Caco-2 (cell line): Measurements from ENCODE around the gene KDM4B. TPM values are rescaled to one million over a fixed set of nuclear protein-coding genes. Genes with fewer than 3 reads are reported as not detected.

Experiments used
- BruUV-seq: library from RNA; stranded (reverse); fragments of 400-500 nt; replicated peaks from 2 replicates; lab custom pipeline; 2021; lab: Mats Ljungman, UMichigan
- CTCF ChIA-PET: fragments of 300-600 bp; sonication (Branson Sonifier 250); formaldehyde crosslinking; loops from one replicate; lab custom pipeline; 2022; ENCODE audit warnings: antibody characterized with exemption; lab: Charles Lee
- POLR2A ChIA-PET: fragments of 300-600 bp; sonication (Branson Sonifier 250); formaldehyde crosslinking; loops from one replicate; lab custom pipeline; 2022; ENCODE audit warnings: antibody characterized with exemption; lab: Charles Lee
- DNase-seq, 2 experiments: peaks; one replicate each; pipeline versions ENCODE4 v3.0.0 to v3.0.0-alpha.2; 2020 to 2022
- H3K27me3 ChIP-seq: replicated peaks from 2 replicates; pipeline ENCODE4 v1.6.0; 2011; ENCODE audit warnings: low read length; ENCODE audit not compliant: control insufficient read depth, insufficient read depth
- H3K36me3 ChIP-seq: 2 replicates; pipeline ENCODE4 v1.5.1; 2011; ENCODE audit warnings: low read length; ENCODE audit not compliant: control insufficient read depth, insufficient read depth
- H3K4me1 ChIP-seq: fragments of 250-450 bp; sonication (Bioruptor Pico); 2 replicates; pipeline ENCODE4 v1.5.1; 2020; ENCODE audit warnings: mild to moderate bottlenecking
- H3K4me3 ChIP-seq: 2 replicates; pipeline ENCODE4 v1.5.1; 2011; ENCODE audit warnings: low read depth, mild to moderate bottlenecking, control low read depth, low read length
- H3K9me3 ChIP-seq: fragments of 250-450 bp; sonication (Bioruptor Pico); 2 replicates; pipeline ENCODE4 v1.5.1; 2020; ENCODE audit warnings: mild to moderate bottlenecking, moderate library complexity
- H3K27ac Mint-ChIP-seq: one replicate; pipeline ENCODE4 v1.8.0; 2022; ENCODE audit warnings: mixed read lengths; ENCODE audit not compliant: unreplicated experiment
- H3K27me3 Mint-ChIP-seq: one replicate; pipeline ENCODE4 v1.8.0; 2022; ENCODE audit warnings: mixed read lengths; ENCODE audit not compliant: insufficient read depth, unreplicated experiment
- H3K36me3 Mint-ChIP-seq: one replicate; pipeline ENCODE4 v1.8.0; 2022; ENCODE audit warnings: mild to moderate bottlenecking, mixed read lengths; ENCODE audit not compliant: insufficient read depth, unreplicated experiment
- H3K4me1 Mint-ChIP-seq: one replicate; pipeline ENCODE4 v1.8.0; 2022; ENCODE audit warnings: low read depth, mixed read lengths; ENCODE audit not compliant: unreplicated experiment
- H3K4me3 Mint-ChIP-seq: one replicate; pipeline ENCODE4 v1.8.0; 2022; ENCODE audit warnings: mild to moderate bottlenecking, moderate library complexity, mixed read lengths; ENCODE audit not compliant: unreplicated experiment
- H3K9me3 Mint-ChIP-seq: one replicate; pipeline ENCODE4 v1.8.0; 2022; ENCODE audit warnings: mixed read lengths; ENCODE audit not compliant: unreplicated experiment
- CTCF ChIP-seq, 2 experiments: fragments of 200-600 bp in 1 of 2; IDR thresholded peaks; 1 replicate in 1 of 2; 2 replicates in 1 of 2; pipeline versions ENCODE4 v1.5.1 to v1.8.0; 2011 to 2022; ENCODE audit warnings: antibody characterized with exemption in 1 of 2, control low read depth in 1 of 2, inconsistent platforms in 1 of 2, low read depth in 1 of 2, low read length in 1 of 2, mild to moderate bottlenecking in 1 of 2, moderate library complexity in 1 of 2; ENCODE audit not compliant: insufficient read depth in 1 of 2, severe bottlenecking in 1 of 2, unreplicated experiment in 1 of 2
- intact Hi-C: fragments of 100-400 bp; cut with micrococcal nuclease; formaldehyde crosslinking; loops from one replicate; pipeline ENCODE4 v1.10.0; 2022; ENCODE audit not compliant: unreplicated experiment
- total RNA-seq: library from RNA; stranded (reverse); gene quantifications from 2 replicates; pipeline ENCODE4 v1.2.3, GENCODE V29; 2022

The KDM4B gene
- total RNA-seq, 1 experiment from 2014 or later = 27.4 TPM

- no peak for DNase-seq
- H3K36me3 ChIP-seq = no peaks in the 10 kb centered on the region
- Mint-ChIP-seq H3K9me3 (no peaks in the 10 kb centered on the region), H3K4me3 (no peak overlapping the region), H3K4me1 (no peaks in the 10 kb centered on the region), H3K36me3 (peaks cover 17% of the 10 kb centered on the region), H3K27ac (no peak overlapping the region), H3K27me3 (no peaks in the 10 kb centered on the region)
- TF ChIP-seq CTCF (IDR thresholded peaks at IDR 0.05; ENCODE audit: insufficient read depth in 1 of 2, low read depth in 1 of 2, low read length in 1 of 2, severe bottlenecking in 1 of 2, unreplicated experiment in 1 of 2) = no peak
- no peaks in the 10 kb centered on the region for H3K9me3 ChIP-seq
- H3K4me3 ChIP-seq = no peak overlapping the region
- BruUV-seq = no TSS peak
- intact Hi-C loops = no loop called here
- ChIA-PET CTCF (no interaction called here), POLR2A (no interaction called here)
- no peaks in the 10 kb centered on the region for H3K27me3 ChIP-seq
- H3K4me1 ChIP-seq = peaks cover 4% of the 10 kb centered on the region; the same call in 1 of the 2 replicates
Measured at GRCh38 chr19:5109560-5109959, 140.6 kb downstream of the KDM4B start.

DNA sequence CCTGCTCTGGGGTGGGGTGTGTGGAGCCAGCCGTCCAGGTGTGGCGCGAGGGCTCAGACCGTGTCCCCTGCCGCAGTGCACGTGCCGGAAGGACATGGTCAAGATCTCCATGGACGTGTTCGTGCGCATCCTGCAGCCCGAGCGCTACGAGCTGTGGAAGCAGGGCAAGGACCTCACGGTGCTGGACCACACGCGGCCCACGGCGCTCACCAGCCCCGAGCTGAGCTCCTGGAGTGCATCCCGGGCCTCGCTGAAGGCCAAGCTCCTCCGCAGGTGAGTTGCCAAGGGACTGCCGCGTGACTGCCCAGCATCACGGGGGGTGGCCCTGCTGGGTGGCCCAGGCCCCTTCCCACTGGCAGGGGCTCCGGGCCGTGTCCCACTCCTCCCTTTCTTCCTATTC is 141.6 kb downstream of the KDM4B start:
- H3K4me1 ChIP-seq = no peaks in the 10 kb centered on the region
- H3K9me3 ChIP-seq = peaks cover 2% of the 10 kb centered on the region; the same call in 1 of the 2 replicates
- H3K27me3 ChIP-seq = no peaks in the 10 kb centered on the region
- no peaks in the 10 kb centered on the region for H3K36me3 ChIP-seq
- H3K4me3 ChIP-seq = no peak overlapping the region
- Mint-ChIP-seq H3K27ac (no peak overlapping the region), H3K4me1 (no peaks in the 10 kb centered on the region), H3K9me3 (peaks cover 4% of the 10 kb centered on the region), H3K36me3 (peaks cover 23% of the 10 kb centered on the region), H3K27me3 (no peaks in the 10 kb centered on the region), H3K4me3 (no peak overlapping the region)
- POLR2A ChIA-PET = no interaction called here
- CTCF ChIA-PET = no interaction called here
- BruUV-seq = no TSS peak
- DNase-seq = no peak
- no peak for TF ChIP-seq CTCF (IDR thresholded peaks at IDR 0.05; ENCODE audit: insufficient read depth in 1 of 2, low read depth in 1 of 2, low read length in 1 of 2, severe bottlenecking in 1 of 2, unreplicated experiment in 1 of 2)
- intact Hi-C loops = no loop called here

DNA sequence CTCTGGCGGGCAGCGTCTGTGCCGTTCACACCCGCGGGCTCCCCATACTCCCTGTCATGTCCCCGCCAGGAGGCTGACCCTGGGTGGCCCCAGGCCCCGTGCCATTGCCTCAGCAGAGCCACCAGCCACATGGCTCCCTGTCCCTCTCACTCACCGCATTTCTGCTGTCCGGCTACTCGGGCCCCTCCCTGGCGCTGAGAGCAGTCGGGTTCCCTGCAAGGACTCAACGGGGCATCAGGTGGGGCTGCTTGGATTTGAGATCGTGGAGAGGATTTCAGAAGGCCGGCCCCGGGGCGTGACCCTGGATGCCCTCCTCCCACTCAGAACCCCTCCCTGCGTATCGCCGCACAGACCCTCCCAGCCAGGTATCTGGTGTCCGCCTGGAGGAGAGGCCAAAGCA is 142.1 kb downstream of the KDM4B start:
- ChIA-PET CTCF (no interaction called here), POLR2A (no interaction called here)
- peaks cover 9% of the 10 kb centered on the region for H3K9me3 Mint-ChIP-seq
- no peaks in the 10 kb centered on the region for H3K36me3 ChIP-seq
- intact Hi-C loops = no loop called here
- H3K4me1 ChIP-seq = no peaks in the 10 kb centered on the region
- peaks cover 4% of the 10 kb centered on the region; the same call in 1 of the 2 replicates for H3K9me3 ChIP-seq
- DNase-seq = no peak
- TF ChIP-seq CTCF (IDR thresholded peaks at IDR 0.05; ENCODE audit: insufficient read depth in 1 of 2, low read depth in 1 of 2, low read length in 1 of 2, severe bottlenecking in 1 of 2, unreplicated experiment in 1 of 2) = no peak
- no peak overlapping the region for H3K4me3 Mint-ChIP-seq
- no peak overlapping the region for H3K27ac Mint-ChIP-seq
- no peaks in the 10 kb centered on the region for H3K27me3 Mint-ChIP-seq
- no peaks in the 10 kb centered on the region for H3K4me1 Mint-ChIP-seq
- BruUV-seq = no TSS peak
- H3K4me3 ChIP-seq = no peak overlapping the region
- peaks cover 27% of the 10 kb centered on the region for H3K36me3 Mint-ChIP-seq
- H3K27me3 ChIP-seq = no peaks in the 10 kb centered on the region
